ENCODE results near the gene DGKD.

DGKD gene

DNA sequence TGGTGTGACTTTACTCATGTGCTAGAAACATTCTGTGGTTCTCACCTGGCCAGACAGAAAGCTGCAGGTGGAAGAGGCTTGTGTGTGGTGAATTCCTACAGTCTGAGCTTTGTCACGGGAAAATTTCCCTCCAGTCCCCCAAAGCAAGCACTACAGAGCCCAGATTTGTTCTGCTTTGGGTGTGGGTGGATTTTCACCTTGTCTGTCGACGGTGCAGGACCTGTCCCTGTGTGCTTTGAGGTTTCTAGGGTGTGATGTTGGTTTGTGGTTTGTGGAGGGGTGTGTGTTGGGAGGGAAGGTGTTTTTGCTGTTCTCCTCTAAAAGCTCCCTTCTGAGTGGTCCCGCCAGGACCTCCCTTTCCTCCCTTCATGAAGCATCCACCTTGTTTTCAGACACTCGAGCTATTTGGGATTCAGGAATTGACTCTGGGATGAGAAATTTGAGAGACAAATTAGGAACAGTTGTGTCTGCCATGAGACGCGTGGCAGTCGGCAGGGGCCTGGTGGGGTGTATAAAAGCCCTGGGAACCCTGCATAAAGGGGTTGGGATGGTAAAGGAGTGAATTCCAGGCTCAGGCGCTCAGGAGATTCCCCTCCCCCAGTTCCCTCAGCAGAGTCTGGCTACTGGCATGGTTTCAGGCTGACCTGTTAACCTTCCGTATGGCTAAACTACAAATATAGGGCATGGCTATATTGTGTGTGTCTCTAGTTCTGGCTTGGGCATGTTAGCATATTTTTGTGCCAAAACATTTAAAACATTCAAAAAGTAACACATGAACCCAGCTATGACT, 65.5 kb downstream of the DGKD start:
- ATAC-seq = no peak; the same call in 2 of the 3 replicates
- TF ChIP-seq POU6F1 (CRISPR knock-in tag; IDR thresholded peaks at IDR 0.05; ENCODE audit: borderline replicate concordance, low read depth) = no peak

- TF ChIP-seq ZFP30 (CRISPR knock-in tag; IDR thresholded peaks at IDR 0.05) (no peak), ZC3H10 (CRISPR knock-in tag; IDR thresholded peaks at IDR 0.05) (no peak), ZNF565 (CRISPR knock-in tag; conservative IDR thresholded peaks at IDR 0.05; ENCODE audit: low read depth) (no peak), CREB5 (CRISPR knock-in tag; IDR thresholded peaks at IDR 0.05; ENCODE audit: low read depth) (no peak), BACH2 (CRISPR knock-in tag; IDR thresholded peaks at IDR 0.05; ENCODE audit: borderline replicate concordance) (no peak), ZNF8 (CRISPR knock-in tag; IDR thresholded peaks at IDR 0.05) (no peak), TOX (CRISPR knock-in tag; IDR thresholded peaks at IDR 0.05; ENCODE audit: borderline replicate concordance) (no peak), ZFP3 (CRISPR knock-in tag; IDR thresholded peaks at IDR 0.05) (no peak), PPARA (CRISPR knock-in tag; IDR thresholded peaks at IDR 0.05; ENCODE audit: borderline replicate concordance) (no peak), TCF4 (CRISPR knock-in tag; IDR thresholded peaks at IDR 0.05; ENCODE audit: borderline replicate concordance) (no peak), CSRNP3 (CRISPR knock-in tag; IDR thresholded peaks at IDR 0.05) (no peak), GLIS3 (CRISPR knock-in tag; IDR thresholded peaks at IDR 0.05) (no peak), RARB (CRISPR knock-in tag; IDR thresholded peaks at IDR 0.05) (no peak), POU6F1 (CRISPR knock-in tag; IDR thresholded peaks at IDR 0.05; ENCODE audit: borderline replicate concordance, low read depth) (no peak), ARNTL (CRISPR knock-in tag; IDR thresholded peaks at IDR 0.05; ENCODE audit: borderline replicate concordance, low read depth) (no peak), ESRRG (CRISPR knock-in tag; IDR thresholded peaks at IDR 0.05) (no peak), ISL1 (CRISPR knock-in tag; IDR thresholded peaks at IDR 0.05) (no peak)
- TF ChIP-seq, protein P1, sequence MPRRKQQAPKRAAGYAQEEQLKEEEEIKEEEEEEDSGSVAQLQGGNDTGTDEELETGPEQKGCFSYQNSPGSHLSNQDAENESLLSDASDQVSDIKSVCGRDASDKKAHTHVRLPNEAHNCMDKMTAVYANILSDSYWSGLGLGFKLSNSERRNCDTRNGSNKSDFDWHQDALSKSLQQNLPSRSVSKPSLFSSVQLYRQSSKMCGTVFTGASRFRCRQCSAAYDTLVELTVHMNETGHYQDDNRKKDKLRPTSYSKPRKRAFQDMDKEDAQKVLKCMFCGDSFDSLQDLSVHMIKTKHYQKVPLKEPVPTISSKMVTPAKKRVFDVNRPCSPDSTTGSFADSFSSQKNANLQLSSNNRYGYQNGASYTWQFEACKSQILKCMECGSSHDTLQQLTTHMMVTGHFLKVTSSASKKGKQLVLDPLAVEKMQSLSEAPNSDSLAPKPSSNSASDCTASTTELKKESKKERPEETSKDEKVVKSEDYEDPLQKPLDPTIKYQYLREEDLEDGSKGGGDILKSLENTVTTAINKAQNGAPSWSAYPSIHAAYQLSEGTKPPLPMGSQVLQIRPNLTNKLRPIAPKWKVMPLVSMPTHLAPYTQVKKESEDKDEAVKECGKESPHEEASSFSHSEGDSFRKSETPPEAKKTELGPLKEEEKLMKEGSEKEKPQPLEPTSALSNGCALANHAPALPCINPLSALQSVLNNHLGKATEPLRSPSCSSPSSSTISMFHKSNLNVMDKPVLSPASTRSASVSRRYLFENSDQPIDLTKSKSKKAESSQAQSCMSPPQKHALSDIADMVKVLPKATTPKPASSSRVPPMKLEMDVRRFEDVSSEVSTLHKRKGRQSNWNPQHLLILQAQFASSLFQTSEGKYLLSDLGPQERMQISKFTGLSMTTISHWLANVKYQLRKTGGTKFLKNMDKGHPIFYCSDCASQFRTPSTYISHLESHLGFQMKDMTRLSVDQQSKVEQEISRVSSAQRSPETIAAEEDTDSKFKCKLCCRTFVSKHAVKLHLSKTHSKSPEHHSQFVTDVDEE (CRISPR knock-in tag; IDR thresholded peaks at IDR 0.05) = no peak
- no peak for ATAC-seq
Measured at GRCh38 chr2:233421091-233421816, 67.0 kb downstream of the DGKD start.

GRCh38 chr2:233422050-233422639, 67.9 kb downstream of the DGKD start:
- no peak for TF ChIP-seq ZFP30 (CRISPR knock-in tag; IDR thresholded peaks at IDR 0.05)
- TF ChIP-seq TCF4 (CRISPR knock-in tag; IDR thresholded peaks at IDR 0.05; ENCODE audit: borderline replicate concordance) = no peak
- TF ChIP-seq OSR1 (CRISPR knock-in tag; IDR thresholded peaks at IDR 0.05) = no peak
- TF ChIP-seq CREB5 (CRISPR knock-in tag; IDR thresholded peaks at IDR 0.05; ENCODE audit: low read depth) = no peak
- no peak for TF ChIP-seq ZNF565 (CRISPR knock-in tag; conservative IDR thresholded peaks at IDR 0.05; ENCODE audit: low read depth)
- no peak for TF ChIP-seq BACH2 (CRISPR knock-in tag; IDR thresholded peaks at IDR 0.05; ENCODE audit: borderline replicate concordance)
- no peak for TF ChIP-seq POU6F1 (CRISPR knock-in tag; IDR thresholded peaks at IDR 0.05; ENCODE audit: borderline replicate concordance, low read depth)
- no peak for TF ChIP-seq PPARA (CRISPR knock-in tag; IDR thresholded peaks at IDR 0.05; ENCODE audit: borderline replicate concordance)
- no peak for TF ChIP-seq GLIS3 (CRISPR knock-in tag; IDR thresholded peaks at IDR 0.05)
- TF ChIP-seq ISL1 (CRISPR knock-in tag; IDR thresholded peaks at IDR 0.05) = no peak
- no peak for ATAC-seq

All from SK-N-SH treated with all-trans-retinoic acid at 6 μM for 48 hours (cell line).